IPS-11a (cell line): ENCODE data around the gene KSR2.
"Not testable (repeated sequence)": the region's sequence is repeated elsewhere in the genome, so short reads cannot be mapped to it uniquely, and the experiment has no call there.

Source experiments
- H3K4me3 ChIP-seq: one replicate; pipeline ENCODE4 v1.5.1; 2013; ENCODE audit warnings: low read depth, low read length, control low read depth

The KSR2 gene

GRCh38 chr12:117968826-117969659, at the start of gene KSR2:
Gene KSR2, minus strand, starts transcription at chr12:117968990. Its CDS starts 735 bp downstream, at chr12:117968255.
- H3K4me3 ChIP-seq, result peak within 1 kb of the TSS; percentile 68

GRCh38 chr12:118017926-118018325, 49.1 kb upstream of the KSR2 start:
- no peak overlapping the region for H3K4me3 ChIP-seq

GRCh38 chr12:118016424-118017264, 47.9 kb upstream of the KSR2 start, which contains the start of gene RFC5:
Gene RFC5, plus strand, starts transcription at chr12:118016703. Its CDS starts 125 bp downstream, at chr12:118016828.
- H3K4me3 ChIP-seq, result peak within 1 kb of the TSS; percentile 90

DNA sequence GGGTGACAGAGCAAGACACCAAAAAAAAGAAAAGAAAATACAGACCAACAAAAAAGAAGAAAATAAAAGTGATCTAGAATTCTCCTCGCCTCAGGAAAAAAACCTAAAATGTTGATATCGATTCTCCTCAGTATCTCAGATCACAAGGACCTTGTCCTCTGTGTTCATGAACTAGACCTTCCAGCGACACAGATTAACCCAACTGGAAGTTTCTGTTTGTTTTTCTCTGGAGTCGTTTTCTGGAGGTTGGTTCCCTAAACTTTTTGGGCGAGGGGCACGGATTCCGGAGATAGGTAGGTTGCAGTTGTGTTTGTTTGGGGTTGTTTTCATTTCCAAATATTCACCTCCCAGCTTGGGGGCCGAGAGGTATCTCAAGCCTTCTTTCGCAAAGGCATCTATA, 47.2 kb upstream of the KSR2 start:
- no peak overlapping the region for H3K4me3 ChIP-seq

DNA sequence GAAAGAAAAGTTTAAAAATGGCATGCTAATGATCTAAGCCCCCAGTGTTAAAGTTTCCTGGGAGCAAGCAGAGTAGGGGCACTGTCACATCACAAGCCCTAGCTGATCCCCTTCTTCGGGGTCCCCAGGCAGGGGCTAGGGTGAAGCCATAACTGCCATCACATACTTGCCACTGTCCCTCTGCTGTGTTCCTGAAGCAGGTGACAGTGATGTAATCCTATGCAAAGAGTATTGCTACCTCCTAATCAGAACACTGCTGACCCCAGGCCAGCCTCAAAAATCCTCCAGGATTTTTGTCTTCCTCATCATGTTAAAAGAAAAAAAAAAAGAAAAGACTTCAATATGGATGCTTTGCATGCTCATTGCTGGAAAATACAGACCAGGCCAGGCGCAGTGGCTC, 46.5 kb upstream of the KSR2 start:
- H3K4me3 ChIP-seq, result no peak overlapping the region

- no peak overlapping the region for H3K4me3 ChIP-seq
Observed at GRCh38 chr12:118013283-118013682, 44.5 kb upstream of the KSR2 start.

GRCh38 chr12:118011961-118012360, 43.2 kb upstream of the KSR2 start:
- H3K4me3 ChIP-seq, result no peak overlapping the region

GRCh38 chr12:118011377-118011776, 42.6 kb upstream of the KSR2 start:
- H3K4me3 ChIP-seq, result no peak overlapping the region

DNA sequence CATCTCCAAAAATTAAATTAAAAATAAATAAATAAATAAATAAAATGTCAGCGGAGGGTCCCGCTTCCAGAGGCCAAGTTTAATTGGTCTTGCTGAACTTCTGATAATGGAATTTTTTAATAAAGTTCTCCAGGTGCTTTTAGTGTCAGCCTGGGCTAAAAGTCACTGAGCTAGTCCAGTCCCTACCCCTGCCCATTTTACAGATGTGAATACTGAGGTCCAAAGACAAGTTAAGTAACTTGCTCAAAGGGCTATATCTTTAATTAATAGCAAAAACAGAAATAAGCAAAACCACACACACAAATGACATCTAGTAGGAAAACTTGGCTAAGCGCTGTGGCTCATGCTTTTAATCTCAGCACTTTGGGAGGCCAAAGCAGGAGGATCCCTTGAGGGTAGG, 42.1 kb upstream of the KSR2 start:
- H3K4me3 ChIP-seq, result no peak overlapping the region

DNA sequence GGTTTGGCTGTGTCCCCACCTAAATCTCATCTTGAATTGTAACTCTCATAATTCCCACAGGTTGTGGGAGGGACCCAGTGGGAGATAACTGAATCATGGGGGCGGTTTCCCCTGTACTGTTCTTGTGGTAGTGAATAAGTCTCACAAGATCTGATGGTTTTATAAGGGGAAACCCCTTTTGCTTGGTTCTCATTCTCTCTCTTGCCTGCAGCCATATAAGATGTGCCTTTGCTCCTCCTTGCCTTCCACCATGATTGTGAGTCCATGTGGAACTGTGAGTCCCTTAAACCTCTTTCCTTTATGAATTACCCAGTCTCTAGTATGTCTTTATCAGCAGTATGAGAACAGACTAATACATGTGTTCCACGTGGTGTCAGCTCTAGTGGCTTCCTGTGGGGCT, 31.0 kb upstream of the KSR2 start:
- H3K4me3 ChIP-seq, result not testable (repeated sequence)

GRCh38 chr12:117998719-117999118, 29.9 kb upstream of the KSR2 start:
- no peak overlapping the region for H3K4me3 ChIP-seq

GRCh38 chr12:117994551-117995438, 26.0 kb upstream of the KSR2 start:
- no peak overlapping the region for H3K4me3 ChIP-seq

DNA sequence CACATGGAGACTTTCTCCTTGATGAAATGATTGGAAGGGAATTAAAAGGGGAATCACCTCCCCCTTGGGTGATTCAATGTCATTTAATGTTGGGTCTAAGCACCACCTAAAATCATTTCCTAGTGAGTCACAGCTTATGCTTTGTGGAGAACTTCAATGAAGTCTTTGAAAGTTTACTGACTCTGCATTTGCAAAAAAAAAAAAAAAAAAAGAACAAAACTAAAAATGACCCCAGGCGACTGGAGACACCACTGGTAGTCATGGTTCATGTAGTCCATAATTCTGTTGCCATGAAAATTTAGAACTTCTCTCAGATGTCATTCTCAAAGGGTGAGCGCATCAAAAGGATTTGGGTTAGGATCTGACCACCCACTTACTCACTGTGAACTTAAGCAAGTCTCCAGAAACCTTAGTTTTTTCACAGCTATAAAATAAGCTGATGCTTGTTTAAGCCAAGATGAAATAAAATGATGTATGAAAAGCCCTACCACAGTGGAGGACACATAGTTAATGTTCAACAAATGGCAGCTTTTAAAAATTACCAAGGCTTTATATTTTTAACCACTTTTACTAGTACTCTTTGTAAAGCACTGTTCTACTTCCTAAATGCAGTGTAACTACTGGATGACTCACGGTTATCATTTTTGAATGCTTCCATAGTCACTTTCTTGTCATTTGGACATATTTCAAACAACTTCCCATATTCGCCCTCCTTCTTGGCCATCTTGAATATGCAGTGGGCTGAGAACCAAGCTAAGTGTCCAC, 18.1 kb upstream of the KSR2 start:
- no peak overlapping the region for H3K4me3 ChIP-seq

- no peak overlapping the region for H3K4me3 ChIP-seq
Observed at GRCh38 chr12:117985182-117985581, 16.4 kb upstream of the KSR2 start.

GRCh38 chr12:117981267-117981666, 12.5 kb upstream of the KSR2 start:
- H3K4me3 ChIP-seq, result no peak overlapping the region

GRCh38 chr12:117980616-117981015, 11.8 kb upstream of the KSR2 start:
- no peak overlapping the region for H3K4me3 ChIP-seq

DNA sequence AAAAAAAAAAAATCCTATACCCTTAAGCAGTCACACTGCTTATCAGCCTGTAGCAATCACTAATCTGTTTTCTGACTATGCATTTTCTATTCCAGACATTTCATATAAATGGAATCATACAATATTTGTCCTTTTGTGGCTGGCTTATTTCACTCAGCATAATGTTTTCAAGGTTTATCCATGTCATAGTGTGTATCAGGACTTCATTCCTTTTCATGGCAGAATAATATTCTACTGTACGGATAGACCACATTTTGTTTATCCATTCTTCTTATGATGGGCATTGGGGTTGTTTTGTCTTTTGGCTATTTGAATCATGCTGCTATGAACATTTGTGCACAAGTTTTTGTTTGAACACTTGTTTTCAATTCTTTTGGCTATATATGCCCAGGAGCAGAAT, 8.6 kb upstream of the KSR2 start:
- H3K4me3 ChIP-seq, result no peak overlapping the region

- no peak overlapping the region for H3K4me3 ChIP-seq
Observed at GRCh38 chr12:117975006-117975405, 6.2 kb upstream of the KSR2 start.

- no peak overlapping the region for H3K4me3 ChIP-seq
Observed at GRCh38 chr12:117972301-117972700, 3.5 kb upstream of the KSR2 start.

- no peak overlapping the region for H3K4me3 ChIP-seq
Observed at GRCh38 chr12:117970334-117970733, 1.5 kb upstream of the KSR2 start.
